ENCODE data around the gene ETFRF1.

Gene ETFRF1
- total RNA-seq: 13.6 to 14.7 reads per million in 2 donors

- peak; percentile 95 for DNase-seq
These were observed at the start of gene ETFRF1, which contains the start of gene DNAI7 for GRCh38 chr12:25195056-25195971. TSS of gene ETFRF1 (plus strand) at chr12:25195237. CDS start at chr12:25203957, 8,720 bp downstream. TSS of gene DNAI7 (minus strand) at chr12:25195160. CDS start at chr12:25195078, 82 bp downstream.

GRCh38 chr12:25146686-25147085 is 48.4 kb upstream of the ETFRF1 start:
- no peak for DNase-seq

DNA sequence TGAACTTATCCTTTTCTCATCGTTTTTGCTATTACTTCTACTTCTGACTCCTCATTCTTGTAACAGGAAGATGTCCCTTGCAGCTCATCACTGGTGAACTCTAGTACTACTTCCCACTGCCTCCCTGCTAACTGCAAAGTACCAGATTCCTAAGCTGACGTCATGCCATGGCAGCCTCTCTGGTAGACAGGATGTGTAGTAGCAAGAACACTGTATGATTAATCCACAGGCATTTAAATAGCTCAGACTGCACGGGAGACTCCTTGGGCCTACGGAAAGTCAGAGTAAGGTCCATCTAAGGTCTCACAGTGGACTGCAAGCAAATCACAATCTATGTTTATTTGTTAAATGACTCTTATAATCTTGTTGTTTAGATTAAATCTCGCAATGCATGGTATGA is 43.6 kb upstream of the ETFRF1 start:
- no peak for DNase-seq

DNA sequence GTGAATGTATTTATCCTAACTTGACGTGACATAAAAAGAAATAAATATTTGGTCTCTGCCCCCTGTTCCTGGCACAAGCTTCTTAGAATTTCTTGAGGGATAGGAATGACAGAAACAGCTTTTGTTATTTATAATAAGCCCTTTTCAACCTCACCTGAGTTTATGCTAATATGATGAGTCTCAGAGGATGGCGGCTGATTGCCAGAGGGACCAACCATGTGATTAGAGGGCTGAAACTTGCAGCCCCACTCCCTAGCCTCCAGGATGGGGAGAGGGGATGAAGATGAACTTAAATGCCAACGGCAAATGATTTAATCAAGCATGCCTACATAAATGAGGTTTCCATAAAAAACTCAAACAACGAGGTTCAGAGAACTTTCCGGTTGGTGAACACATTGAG is 43.0 kb upstream of the ETFRF1 start:
- DNase-seq: no peak

GRCh38 chr12:25155022-25155576 is 39.9 kb upstream of the ETFRF1 start:
- no peak for DNase-seq

DNA sequence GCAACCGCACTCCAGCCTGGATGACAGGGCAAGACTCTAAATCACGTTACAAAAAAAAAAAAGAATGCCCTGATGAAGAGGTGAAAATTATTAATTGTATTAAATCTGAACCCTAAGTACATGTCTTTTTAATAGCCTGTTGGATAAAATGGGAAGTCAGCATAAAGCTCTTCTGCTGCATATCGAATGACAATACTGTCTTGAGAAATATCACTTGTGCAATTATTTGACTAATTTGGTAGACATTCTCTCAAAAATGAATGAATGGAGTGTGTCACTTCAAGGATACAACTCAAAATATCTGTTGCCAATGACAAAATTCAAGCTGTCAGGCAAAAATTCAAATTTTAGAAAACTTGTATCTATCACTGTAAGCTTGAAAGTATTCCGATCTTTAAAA is 39.0 kb upstream of the ETFRF1 start:
- no peak for DNase-seq

DNA sequence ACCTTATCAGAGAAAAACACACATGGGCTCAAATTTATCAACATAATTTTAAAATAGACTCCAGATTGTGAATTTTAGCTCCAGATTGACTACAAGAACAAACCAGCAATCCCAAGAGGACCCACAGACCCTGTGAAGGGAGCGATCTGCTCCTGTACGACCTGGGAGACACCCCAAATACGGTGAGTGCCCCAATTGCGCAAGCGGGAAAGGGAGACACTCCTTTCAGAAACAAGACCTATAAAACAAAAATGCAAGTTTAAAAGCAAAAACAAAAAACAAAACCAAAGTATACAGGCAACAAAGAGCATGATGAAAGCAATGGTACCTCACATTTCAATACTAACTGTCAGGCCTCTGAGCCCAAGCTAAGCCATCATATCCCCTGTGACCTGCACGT is 32.2 kb upstream of the ETFRF1 start:
- DNase-seq: no peak

GRCh38 chr12:25182765-25183164 is 12.3 kb upstream of the ETFRF1 start:
- no peak for DNase-seq

GRCh38 chr12:25184132-25184531 is 10.9 kb upstream of the ETFRF1 start:
- no peak for DNase-seq

DNA sequence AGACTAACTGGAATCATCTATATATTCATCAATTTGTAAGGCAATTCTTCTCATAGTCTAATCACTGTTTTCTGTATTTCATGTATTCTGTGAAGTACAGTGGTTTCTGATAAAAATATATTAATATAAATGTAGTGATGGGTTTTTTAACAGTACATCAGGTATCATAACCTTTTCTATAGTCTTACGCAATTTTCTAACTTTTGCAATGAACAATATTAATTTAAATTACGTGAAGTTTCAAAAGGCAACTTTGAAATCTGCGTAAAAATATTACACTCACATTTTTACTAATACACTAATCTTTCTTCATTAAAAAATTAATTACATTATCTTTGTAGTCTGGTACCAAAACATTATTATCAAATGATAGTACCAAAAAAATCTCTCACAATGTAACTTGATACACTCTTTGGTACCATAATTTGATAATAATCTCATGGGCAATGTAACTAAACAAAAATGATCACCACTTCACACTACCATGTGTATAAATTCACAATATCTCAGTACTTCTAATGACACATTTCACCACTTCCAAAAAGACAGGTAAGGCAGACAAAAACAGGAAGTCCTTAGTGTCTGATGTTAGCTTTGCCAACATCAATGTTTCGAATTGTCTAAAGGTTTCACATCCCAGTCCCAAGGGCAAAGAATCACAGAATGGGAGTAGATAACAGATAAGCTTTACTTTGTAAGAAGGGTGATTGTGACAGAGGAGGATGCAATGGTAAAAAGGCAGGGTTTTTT is 8.8 kb upstream of the ETFRF1 start:
- no peak for DNase-seq

DNA sequence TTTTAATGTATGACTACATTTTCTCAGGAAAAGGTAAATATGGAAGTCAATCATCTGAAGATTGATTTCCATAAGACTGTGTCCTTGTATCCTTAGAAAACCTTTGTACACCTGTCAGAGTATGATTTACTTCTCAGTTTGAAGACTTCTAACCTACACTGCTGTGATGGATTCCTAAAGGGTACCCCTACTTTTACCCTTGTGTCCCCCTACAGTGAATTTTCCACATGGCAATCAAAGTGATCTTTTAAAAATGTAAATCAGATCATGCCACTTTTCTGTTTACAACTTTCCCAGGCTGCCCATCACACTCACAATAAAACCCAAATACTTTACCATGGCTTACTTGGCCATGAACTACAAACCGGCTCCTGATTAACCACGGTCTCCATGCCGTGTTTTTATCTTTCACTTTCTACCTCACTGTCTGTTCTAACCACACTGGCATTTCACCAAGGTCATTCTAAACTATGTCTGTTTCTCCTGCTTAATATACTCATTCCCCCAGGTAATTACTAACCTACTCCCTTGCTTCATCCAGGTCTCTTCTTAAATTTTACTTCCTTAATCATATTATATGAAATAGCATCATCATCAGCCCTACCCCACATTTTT is 8.1 kb upstream of the ETFRF1 start:
- DNase-seq: no peak

DNA sequence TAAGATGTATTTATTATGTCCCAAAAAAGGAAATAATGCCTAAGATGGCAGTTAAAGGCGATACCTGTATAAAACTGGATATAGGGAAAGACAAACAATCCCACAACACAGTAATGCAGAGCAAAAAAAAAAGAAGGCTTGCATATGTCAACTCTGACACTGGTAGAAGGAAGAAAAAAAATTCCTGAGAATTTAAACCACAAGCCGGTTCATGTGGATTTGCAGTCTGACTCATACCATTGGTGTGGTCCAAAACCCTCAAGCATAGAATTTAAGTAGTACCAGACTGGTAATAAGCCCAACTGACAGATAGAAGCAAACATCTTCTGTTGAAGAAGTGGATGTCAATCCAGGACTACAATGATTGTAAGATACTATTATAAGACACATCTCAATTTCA is 7.3 kb upstream of the ETFRF1 start:
- no peak for DNase-seq

DNA sequence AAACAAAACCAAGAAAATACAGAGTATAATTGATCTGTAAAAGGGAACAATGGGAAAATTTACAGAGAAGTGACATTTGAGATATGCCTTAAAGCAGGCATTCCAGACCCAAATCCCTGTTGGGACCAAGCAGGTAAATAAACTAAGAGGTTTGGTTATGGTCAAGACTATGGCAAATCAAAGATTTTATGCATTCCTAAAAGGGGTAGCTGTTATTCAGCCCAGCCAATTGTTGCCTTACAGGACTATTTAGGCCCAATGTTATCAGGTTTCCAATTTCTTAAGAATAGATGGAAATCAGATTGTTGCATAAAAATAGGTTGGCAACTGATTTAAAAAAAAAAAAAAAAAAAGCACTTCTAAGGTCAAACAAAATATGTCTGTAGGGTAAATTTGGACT is 5.4 kb upstream of the ETFRF1 start:
- DNase-seq: no peak

DNA sequence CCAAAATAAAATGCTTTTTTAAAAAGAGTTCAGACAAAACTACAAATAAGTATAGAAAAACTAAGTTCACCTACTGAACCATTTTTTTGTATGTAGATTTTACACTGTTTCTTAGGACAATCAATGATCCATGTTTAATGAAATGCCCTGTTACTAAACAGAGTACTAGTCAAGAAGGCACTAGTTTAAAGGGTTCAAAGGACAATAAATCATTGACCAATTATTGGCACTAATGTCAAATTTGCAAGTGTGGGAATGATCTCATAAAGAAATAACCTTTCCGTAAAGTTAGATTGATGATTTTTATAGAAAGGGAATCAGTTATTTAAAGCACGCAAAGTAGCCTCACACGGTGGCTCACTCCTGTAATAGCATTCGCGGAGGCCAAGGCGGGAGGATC is 4.2 kb upstream of the ETFRF1 start:
- DNase-seq: no peak

GRCh38 chr12:25194214-25194613 is 823 bp upstream of the ETFRF1 start:
- no peak for DNase-seq

DNA sequence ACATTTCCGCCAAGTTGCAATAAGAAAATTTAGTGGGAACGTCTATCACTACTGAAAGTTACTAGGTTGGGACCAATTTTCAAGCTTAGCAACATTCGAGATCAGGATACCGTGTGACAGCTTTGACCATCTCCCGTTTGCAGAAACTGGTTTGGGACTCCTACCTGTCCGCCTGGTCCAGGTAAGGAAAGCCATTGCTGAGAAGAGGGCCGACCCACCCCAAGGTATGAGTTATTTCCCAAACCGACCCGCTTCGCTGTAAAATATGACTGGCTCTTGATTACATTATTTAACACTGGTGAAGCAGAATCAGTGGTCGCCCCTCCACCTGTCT is 348 bp upstream of the ETFRF1 start:
- DNase-seq: no peak

DNA sequence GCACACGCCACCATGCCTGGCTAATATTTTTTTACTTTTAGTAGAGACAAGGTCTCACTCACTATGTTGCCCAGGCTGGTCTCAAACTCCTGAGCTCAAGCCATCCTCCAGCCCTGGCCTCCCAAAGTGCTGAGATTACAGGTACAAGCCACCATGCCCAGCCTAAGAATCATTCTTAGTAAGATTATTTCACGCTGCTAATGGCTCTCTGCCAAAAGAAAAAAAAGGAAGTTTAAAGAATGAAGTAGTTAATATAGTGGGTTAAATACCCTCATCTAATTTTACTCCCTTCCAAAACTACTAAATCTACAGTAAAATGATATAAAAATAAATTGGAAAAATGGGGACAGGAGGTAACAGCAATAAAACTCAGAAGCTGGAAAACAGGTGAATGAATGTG is 2.6 kb downstream of the ETFRF1 start:
- no peak for DNase-seq

DNA sequence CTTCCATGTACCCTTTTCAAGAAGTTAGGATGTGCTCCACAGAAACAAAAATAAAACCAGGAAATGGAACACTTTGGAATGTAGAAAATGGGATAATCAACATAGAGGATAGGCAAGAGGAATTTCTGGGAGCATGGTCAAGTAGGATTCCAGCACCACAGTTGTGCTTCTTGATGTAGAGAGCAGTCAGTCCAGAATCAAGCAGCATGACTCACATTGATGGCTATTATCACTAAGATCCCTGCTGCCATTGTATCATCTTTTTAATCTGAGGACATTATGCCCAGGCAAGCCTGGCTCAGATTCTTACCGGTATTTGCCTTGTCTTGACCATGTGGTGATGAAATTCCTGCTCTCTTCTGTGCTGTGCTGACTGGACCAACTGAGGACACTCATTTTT is 5.7 kb downstream of the ETFRF1 start:
- no peak for DNase-seq

DNA sequence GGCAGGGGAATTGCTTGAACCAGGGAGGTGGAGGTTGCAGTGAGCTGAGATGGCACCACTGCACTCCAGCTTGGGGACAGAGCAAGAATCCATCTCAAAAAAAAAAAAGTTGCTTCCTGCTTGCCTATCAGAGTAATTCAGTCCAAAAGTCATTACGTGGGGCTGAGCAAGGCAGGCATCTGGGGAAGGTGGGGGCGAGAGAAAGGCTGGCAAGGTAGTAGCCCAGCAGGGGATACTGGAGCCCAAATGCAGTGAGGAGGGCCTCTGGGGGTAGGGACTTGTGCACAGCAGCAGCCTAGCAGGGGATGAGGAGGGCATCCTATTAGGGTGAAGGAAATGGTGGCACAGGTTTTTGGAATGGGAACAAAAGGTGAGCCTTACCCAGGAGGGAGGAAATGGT is 7.1 kb downstream of the ETFRF1 start:
- DNase-seq: no peak

DNA sequence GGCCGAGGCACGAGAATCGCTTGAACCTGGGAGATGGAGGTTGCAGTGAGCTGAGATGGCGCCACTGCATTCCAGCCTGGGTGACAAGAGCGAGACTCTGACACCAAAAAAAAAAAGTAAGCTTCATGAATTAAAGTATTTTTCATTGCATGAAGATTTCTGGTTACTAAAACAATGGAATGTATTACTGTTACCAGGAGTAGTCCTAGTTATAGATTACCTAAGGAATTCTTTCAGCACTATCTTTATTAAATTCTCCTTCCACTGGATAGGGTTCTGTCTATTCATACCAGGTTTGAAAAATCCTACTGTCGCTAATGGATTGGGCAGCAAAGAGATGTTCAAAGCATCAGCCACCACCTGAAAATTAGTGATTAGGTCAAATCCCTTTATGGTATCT is 12.4 kb downstream of the ETFRF1 start:
- DNase-seq: no peak

GRCh38 chr12:25207846-25208245 is 12.8 kb downstream of the ETFRF1 start:
- DNase-seq: no peak

DNA sequence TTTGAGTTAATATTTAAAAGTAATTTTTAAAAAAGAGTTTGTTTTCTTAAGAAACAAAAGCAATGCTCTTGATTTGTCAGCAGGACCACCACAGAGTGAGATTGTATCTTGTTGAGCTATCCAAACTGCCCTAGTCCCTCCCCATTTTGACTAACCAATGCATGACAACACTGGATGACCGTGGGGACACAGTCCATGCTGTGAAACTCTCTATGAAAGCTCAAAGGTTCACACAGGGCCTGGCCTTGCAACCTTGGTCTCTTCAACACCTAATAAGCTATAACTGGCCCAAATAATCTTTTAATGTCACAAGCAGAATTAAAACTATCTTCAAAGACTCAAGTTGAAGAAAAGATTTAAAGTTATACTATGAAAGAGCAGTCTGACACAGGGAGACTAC is 13.5 kb downstream of the ETFRF1 start:
- DNase-seq: no peak

DNA sequence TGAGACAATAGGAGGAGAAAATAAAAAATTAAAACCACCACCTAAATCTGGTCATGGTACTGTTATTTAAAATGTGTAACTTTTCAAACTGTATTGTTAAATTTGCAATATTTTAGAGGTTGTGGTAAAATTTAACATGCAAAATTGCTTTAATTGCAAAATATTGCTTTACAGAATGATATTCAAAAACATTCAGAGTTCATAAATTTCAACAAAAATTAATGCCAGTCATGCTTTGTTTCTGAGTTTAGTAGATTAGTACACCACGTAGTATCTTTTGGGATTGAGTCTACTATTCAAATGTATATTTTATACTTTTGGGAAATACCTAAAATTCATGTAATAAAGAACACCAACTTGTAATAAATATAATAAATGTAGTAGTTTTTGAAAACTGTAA is 18.3 kb downstream of the ETFRF1 start:
- DNase-seq: no peak

All from activated gamma-delta T cell (primary cell).